Testis (tissue), 3 donors: Measurements from ENCODE around the gene DDX51. TPM values are rescaled to one million over a fixed set of nuclear protein-coding genes. Genes with fewer than 3 reads are reported as not detected.
"Not testable (repeated sequence)": the region's sequence is repeated elsewhere in the genome, so short reads cannot be mapped to it uniquely, and the experiment has no call there.

Source experiments
- DNase-seq: peaks from one replicate; pipeline ENCODE4 v3.0.0-alpha.2; 2019
- H3K27ac ChIP-seq, 2 donors: fragments of 200-600 bp; sonication (generic); one replicate each; pipeline ENCODE4 v1.5.1; 2019
- H3K27me3 ChIP-seq: fragments of 200-600 bp; sonication (generic); one replicate; pipeline ENCODE4 v1.5.1; 2019
- H3K36me3 ChIP-seq: fragments of 200-600 bp; sonication (generic); one replicate; pipeline ENCODE4 v1.5.1; 2017; ENCODE audit warnings: low read depth; ENCODE audit errors: missing control alignments
- H3K4me1 ChIP-seq: fragments of 200-600 bp; sonication (generic); one replicate; pipeline ENCODE4 v1.5.1; 2019
- H3K4me3 ChIP-seq, 2 donors: fragments of 200-600 bp; sonication (generic); one replicate each; pipeline ENCODE4 v1.5.1; 2017 to 2019
- H3K9me3 ChIP-seq: fragments of 200-600 bp; sonication (generic); one replicate; pipeline ENCODE4 v1.5.1; 2017
- POLR2A ChIP-seq: fragments of 450-650 bp; IDR thresholded peaks from one replicate; pipeline ENCODE4 v1.6.1; 2017; ENCODE audit warnings: antibody characterized with exemption, mild to moderate bottlenecking, moderate library complexity
- WGBS, 2 donors: methylation state at CpG; one replicate each; pipeline ENCODE4 v1.1.5; 2018; 5-methylcytosine and 5-hydroxymethylcytosine counted together
- intact Hi-C: fragments of 100-400 bp; cut with DNase I; formaldehyde crosslinking; loops from one replicate; pipeline ENCODE4 v1.15.1; 2023; ENCODE audit warnings: low total_unique reads
- polyA plus RNA-seq: library from polyadenylated mRNA; stranded (reverse); fragments of 350-450 nt; fragmentation: Illumina TruSeq; extraction: RNeasy Lipid Tissue Mini Kit (QIAGEN cat#74804); gene quantifications from one replicate; pipeline ENCODE4 v1.2.3, GENCODE V29; 2014; ENCODE audit warnings: low read depth, low replicate concordance; ENCODE audit not compliant: insufficient read depth
- total RNA-seq, 2 donors: library from RNA; depleted of rRNA; stranded (reverse); fragments of >200 nt; gene quantifications; one replicate each; pipeline ENCODE4 v1.2.3, GENCODE V29; 2016
- TF ChIP-seq, protein P1 (sequence below), 3 experiments: fragments of 450-650 bp in 2 of 3; fragments of 200-600 bp in 1 of 3; sonication (generic) in 1 of 3; IDR thresholded peaks; one replicate each; pipeline ENCODE4 v1.5.1; 2016 to 2019; ENCODE audit warnings: antibody characterized with exemption in 3 of 3, mild to moderate bottlenecking in 2 of 3, moderate library complexity in 1 of 3

The DDX51 gene
- total and polyA plus RNA-seq, 3 donors from 2014 or later: 18.8 to 32.8 (median 29.0) TPM

DNA sequence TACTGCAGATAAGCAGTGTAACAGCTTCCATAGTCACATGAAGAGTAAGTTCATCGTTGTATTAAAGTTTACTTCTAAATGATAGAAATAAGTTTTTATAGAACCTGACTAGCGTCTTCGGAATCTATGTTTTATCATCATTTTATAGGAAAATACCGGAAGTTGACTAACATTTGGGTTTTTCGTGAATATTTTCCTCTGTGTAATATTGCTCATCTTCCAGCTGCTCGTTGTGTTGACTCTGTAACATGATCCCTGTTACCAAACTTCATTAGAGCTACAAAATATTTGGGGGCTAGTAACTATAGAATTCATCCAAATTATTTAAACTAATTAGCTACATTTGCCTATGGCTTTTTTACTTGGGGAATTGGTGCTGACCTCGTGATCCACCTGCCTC lies 37.2 kb downstream of the DDX51 start:
- TF ChIP-seq, protein P1, sequence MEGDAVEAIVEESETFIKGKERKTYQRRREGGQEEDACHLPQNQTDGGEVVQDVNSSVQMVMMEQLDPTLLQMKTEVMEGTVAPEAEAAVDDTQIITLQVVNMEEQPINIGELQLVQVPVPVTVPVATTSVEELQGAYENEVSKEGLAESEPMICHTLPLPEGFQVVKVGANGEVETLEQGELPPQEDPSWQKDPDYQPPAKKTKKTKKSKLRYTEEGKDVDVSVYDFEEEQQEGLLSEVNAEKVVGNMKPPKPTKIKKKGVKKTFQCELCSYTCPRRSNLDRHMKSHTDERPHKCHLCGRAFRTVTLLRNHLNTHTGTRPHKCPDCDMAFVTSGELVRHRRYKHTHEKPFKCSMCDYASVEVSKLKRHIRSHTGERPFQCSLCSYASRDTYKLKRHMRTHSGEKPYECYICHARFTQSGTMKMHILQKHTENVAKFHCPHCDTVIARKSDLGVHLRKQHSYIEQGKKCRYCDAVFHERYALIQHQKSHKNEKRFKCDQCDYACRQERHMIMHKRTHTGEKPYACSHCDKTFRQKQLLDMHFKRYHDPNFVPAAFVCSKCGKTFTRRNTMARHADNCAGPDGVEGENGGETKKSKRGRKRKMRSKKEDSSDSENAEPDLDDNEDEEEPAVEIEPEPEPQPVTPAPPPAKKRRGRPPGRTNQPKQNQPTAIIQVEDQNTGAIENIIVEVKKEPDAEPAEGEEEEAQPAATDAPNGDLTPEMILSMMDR (IDR thresholded peaks at IDR 0.05): no peak
- no peak for TF ChIP-seq POLR2A
- Histone ChIP-seq H3K4me3 (no peak overlapping the region), H3K27ac (no peak overlapping the region), H3K27me3 (no peaks in the 10 kb centered on the region), H3K9me3 (no peaks in the 10 kb centered on the region), H3K4me1 (peaks cover 8% of the 10 kb centered on the region), H3K36me3 (no peaks in the 10 kb centered on the region)
- WGBS, 2 donors: 96 to 97% methylated on average over 7 of the region's 7 CpGs
- intact Hi-C loops: no loop called here
- DNase-seq: no peak

DNA sequence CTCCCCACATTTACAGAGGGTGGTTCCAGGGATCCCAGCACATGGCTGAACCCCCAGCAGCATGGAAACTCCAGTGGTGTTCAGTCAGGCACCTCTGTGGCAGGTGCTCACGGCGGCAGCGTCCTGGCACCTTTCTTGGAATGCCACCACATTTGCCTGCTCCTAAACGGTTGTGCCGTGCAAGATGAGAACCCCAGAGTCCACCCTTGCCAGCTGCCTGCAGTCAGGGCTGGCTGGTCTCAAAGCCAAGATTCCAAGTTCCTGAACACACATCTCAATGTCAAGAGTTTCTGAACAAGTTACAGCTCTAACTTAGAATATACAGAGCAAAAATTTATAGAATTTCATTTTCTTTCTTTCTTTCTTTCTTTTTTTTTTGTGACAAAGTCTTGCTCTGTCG lies 38.7 kb downstream of the DDX51 start:
- Histone ChIP-seq H3K27me3 (no peaks in the 10 kb centered on the region), H3K4me1 (peaks cover 3% of the 10 kb centered on the region), H3K27ac (no peak overlapping the region), H3K4me3 (no peak overlapping the region), H3K9me3 (no peaks in the 10 kb centered on the region), H3K36me3 (no peaks in the 10 kb centered on the region)
- intact Hi-C loops: no loop called here
- no peak for DNase-seq
- TF ChIP-seq POLR2A: no peak
- TF ChIP-seq, protein P1 (IDR thresholded peaks at IDR 0.05): no peak
- WGBS, 2 donors: 91 to 94% methylated on average over 6 of the region's 6 CpGs

DNA sequence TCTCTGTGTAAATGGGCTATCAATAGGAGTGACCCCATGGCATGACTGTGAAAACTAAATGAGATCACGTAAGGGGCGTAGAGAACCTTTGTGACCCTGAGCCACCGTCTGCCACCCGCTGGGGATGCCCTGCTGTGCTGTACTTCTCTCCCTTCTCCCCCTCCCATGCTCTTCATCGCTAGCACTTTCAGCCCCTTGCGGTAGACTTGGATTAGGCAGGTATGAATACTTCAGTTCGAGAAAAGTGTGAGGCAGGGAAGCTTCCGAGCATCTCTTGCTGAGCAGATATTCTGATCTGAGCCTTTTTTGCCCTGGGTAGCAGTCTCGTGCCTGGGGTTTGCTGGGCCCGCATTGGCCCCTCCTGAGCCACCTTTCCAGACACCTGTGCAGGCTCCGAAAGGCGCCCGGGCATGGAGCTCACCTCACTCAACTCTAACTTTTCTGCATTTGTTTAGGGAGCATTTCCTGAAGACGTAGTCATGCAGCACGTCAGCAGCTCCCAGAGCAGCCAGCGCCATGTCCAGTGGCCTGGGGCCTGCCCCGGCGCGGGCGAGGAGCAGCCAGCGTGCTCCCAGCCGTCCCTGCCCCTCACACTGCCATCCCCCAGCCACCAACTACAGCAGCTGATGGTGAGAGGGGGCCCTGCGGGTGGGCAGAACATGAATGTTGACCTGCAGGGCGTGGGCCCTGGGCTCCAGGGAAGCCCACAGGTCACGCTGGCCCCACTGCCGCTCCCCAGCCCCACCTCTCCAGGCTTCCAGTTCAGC lies 40.4 kb downstream of the DDX51 start:
- Histone ChIP-seq H3K27me3 (no peaks in the 10 kb centered on the region), H3K4me1 (peaks cover 3% of the 10 kb centered on the region), H3K36me3 (no peaks in the 10 kb centered on the region), H3K27ac (no peak overlapping the region), H3K4me3 (no peak overlapping the region), H3K9me3 (no peaks in the 10 kb centered on the region)
- intact Hi-C loops: no loop called here
- no peak for DNase-seq
- 94 to 95% methylated on average over 21 to 26 of the region's 26 CpGs for WGBS, 2 donors
- TF ChIP-seq, protein P1 (IDR thresholded peaks at IDR 0.05): no peak
- no peak for TF ChIP-seq POLR2A

DNA sequence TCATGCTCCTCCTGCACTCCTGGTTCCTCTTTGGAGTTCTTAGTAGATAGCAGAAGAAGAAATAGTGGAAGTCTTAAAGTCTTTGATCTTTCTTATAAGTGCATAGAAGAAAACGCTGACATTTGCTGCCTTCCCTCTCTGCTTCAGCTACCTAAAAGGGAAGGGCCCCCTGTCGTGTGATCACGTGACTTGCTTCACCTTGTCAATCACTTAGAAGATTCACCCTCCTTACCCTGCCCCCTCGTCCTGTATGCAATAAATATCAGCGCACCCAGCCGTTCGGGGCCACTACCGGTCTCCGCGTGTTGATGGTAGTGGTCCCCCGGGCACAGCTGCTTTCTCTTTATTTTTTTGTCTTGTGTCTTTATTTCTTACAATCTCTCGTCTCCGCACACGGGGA lies 41.0 kb downstream of the DDX51 start:
- DNase-seq: peak; percentile 14
- H3K9me3 ChIP-seq, H3K4me3 ChIP-seq, intact Hi-C loops, H3K4me1 ChIP-seq, H3K36me3 ChIP-seq, H3K27me3 ChIP-seq, H3K27ac ChIP-seq: not testable (repeated sequence)
- 71 to 72% methylated on average over 14 of the region's 14 CpGs for WGBS, 2 donors

DNA sequence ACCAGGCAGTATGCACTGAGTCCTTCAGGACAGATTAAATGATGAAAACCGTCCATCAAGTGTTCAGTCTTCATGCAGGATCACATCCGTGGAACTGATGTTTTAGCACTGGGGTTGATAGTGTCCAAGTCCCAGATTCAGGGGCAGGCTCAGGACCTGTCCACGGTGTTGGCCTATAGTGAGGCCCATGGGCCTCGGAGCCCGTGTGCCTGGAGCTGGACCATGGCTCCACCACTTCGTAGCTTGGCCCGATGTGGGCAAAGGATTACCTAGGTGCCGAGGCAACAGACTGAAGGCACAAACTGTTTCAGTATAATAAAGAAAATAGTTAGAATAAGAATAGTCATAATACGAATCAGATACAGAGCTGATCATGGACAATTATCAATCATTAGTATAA lies 41.8 kb downstream of the DDX51 start:
- H3K27ac ChIP-seq: no peak overlapping the region
- no peaks in the 10 kb centered on the region for H3K36me3 ChIP-seq
- no peak overlapping the region for H3K4me3 ChIP-seq
- peak; percentile 12 for DNase-seq
- intact Hi-C loops: no loop called here
- peaks cover 3% of the 10 kb centered on the region for H3K4me1 ChIP-seq
- 85 to 89% methylated on average over 9 of the region's 9 CpGs for WGBS, 2 donors
- TF ChIP-seq POLR2A: no peak
- TF ChIP-seq, protein P1 (IDR thresholded peaks at IDR 0.05): no peak
- H3K9me3 ChIP-seq: no peaks in the 10 kb centered on the region
- H3K27me3 ChIP-seq: no peaks in the 10 kb centered on the region
